IPS-15b (cell line): Measurements from ENCODE around the gene CDKL1.
"Not testable (repeated sequence)": the region's sequence is repeated elsewhere in the genome, so short reads cannot be mapped to it uniquely, and the experiment has no call there.

Experiments used
- H3K27me3 ChIP-seq: one replicate; pipeline ENCODE4 v1.6.1; 2013; ENCODE audit warnings: low read length; ENCODE audit not compliant: control insufficient read depth, insufficient read depth
- H3K36me3 ChIP-seq: one replicate; pipeline ENCODE4 v1.6.1; 2013; ENCODE audit warnings: low read length; ENCODE audit not compliant: control insufficient read depth, insufficient read depth
- H3K4me1 ChIP-seq: one replicate; pipeline ENCODE4 v1.6.1; 2013; ENCODE audit warnings: mild to moderate bottlenecking, low read length; ENCODE audit not compliant: control insufficient read depth, insufficient read depth
- H3K4me3 ChIP-seq: one replicate; pipeline ENCODE4 v1.5.1; 2013; ENCODE audit warnings: low read depth, low read length
- H3K9ac ChIP-seq: one replicate; pipeline ENCODE4 v1.6.1; 2013; ENCODE audit warnings: low read depth, mild to moderate bottlenecking, low read length
- H3K9me3 ChIP-seq: one replicate; pipeline ENCODE4 v1.6.1; 2013; ENCODE audit warnings: mild to moderate bottlenecking, low read length; ENCODE audit not compliant: control insufficient read depth, insufficient read depth

Gene CDKL1

GRCh38 chr14:50381823-50382287 is 14.8 kb downstream of the CDKL1 start:
- no peaks in the 10 kb centered on the region for H3K9me3 ChIP-seq
- H3K4me1 ChIP-seq = no peaks in the 10 kb centered on the region
- H3K27me3 ChIP-seq = no peaks in the 10 kb centered on the region
- no peaks in the 10 kb centered on the region for H3K36me3 ChIP-seq
- no peak overlapping the region for H3K9ac ChIP-seq
- H3K4me3 ChIP-seq = no peak overlapping the region

GRCh38 chr14:50381008-50381407 is 15.7 kb downstream of the CDKL1 start:
- H3K9ac ChIP-seq = no peak overlapping the region
- no peaks in the 10 kb centered on the region for H3K9me3 ChIP-seq
- H3K4me1 ChIP-seq = no peaks in the 10 kb centered on the region
- no peak overlapping the region for H3K4me3 ChIP-seq
- H3K27me3 ChIP-seq = no peaks in the 10 kb centered on the region
- H3K36me3 ChIP-seq = no peaks in the 10 kb centered on the region

- no peaks in the 10 kb centered on the region for H3K9me3 ChIP-seq
- H3K27me3 ChIP-seq = no peaks in the 10 kb centered on the region
- no peaks in the 10 kb centered on the region for H3K4me1 ChIP-seq
- H3K36me3 ChIP-seq = no peaks in the 10 kb centered on the region
- no peak overlapping the region for H3K4me3 ChIP-seq
- no peak overlapping the region for H3K9ac ChIP-seq
These were observed 16.2 kb downstream of the CDKL1 start for GRCh38 chr14:50380455-50380854.

GRCh38 chr14:50379563-50379962 is 17.1 kb downstream of the CDKL1 start:
- Histone ChIP-seq H3K4me3 (no peak overlapping the region), H3K27me3 (no peaks in the 10 kb centered on the region), H3K36me3 (no peaks in the 10 kb centered on the region), H3K9ac (no peak overlapping the region), H3K9me3 (no peaks in the 10 kb centered on the region), H3K4me1 (no peaks in the 10 kb centered on the region)

- Histone ChIP-seq H3K4me3 (no peak overlapping the region), H3K36me3 (no peaks in the 10 kb centered on the region), H3K9ac (no peak overlapping the region), H3K27me3 (no peaks in the 10 kb centered on the region), H3K4me1 (no peaks in the 10 kb centered on the region), H3K9me3 (no peaks in the 10 kb centered on the region)
These were observed 19.1 kb downstream of the CDKL1 start for GRCh38 chr14:50377550-50378085.

- no peak overlapping the region for H3K9ac ChIP-seq
- no peaks in the 10 kb centered on the region for H3K27me3 ChIP-seq
- H3K4me1 ChIP-seq = no peaks in the 10 kb centered on the region
- H3K36me3 ChIP-seq = no peaks in the 10 kb centered on the region
- H3K9me3 ChIP-seq = no peaks in the 10 kb centered on the region
- H3K4me3 ChIP-seq = no peak overlapping the region
These were observed 20.9 kb downstream of the CDKL1 start for GRCh38 chr14:50375760-50376159.

- H3K27me3 ChIP-seq = no peaks in the 10 kb centered on the region
- H3K4me1 ChIP-seq = no peaks in the 10 kb centered on the region
- no peaks in the 10 kb centered on the region for H3K9me3 ChIP-seq
- H3K36me3 ChIP-seq = no peaks in the 10 kb centered on the region
- no peak overlapping the region for H3K4me3 ChIP-seq
- no peak overlapping the region for H3K9ac ChIP-seq
These were observed 22.7 kb downstream of the CDKL1 start for GRCh38 chr14:50373959-50374358.

GRCh38 chr14:50371546-50371945 is 25.1 kb downstream of the CDKL1 start:
- Histone ChIP-seq H3K27me3 (no peaks in the 10 kb centered on the region), H3K9ac (no peak overlapping the region), H3K4me3 (no peak overlapping the region), H3K4me1 (no peaks in the 10 kb centered on the region), H3K9me3 (no peaks in the 10 kb centered on the region), H3K36me3 (no peaks in the 10 kb centered on the region)

- H3K4me3 ChIP-seq = no peak overlapping the region
- H3K4me1 ChIP-seq = no peaks in the 10 kb centered on the region
- no peaks in the 10 kb centered on the region for H3K9me3 ChIP-seq
- no peak overlapping the region for H3K9ac ChIP-seq
- H3K27me3 ChIP-seq = no peaks in the 10 kb centered on the region
- no peaks in the 10 kb centered on the region for H3K36me3 ChIP-seq
These were observed 30.1 kb downstream of the CDKL1 start for GRCh38 chr14:50366589-50366988.

GRCh38 chr14:50366115-50366514 is 30.6 kb downstream of the CDKL1 start:
- no peaks in the 10 kb centered on the region for H3K9me3 ChIP-seq
- H3K4me3 ChIP-seq = no peak overlapping the region
- H3K9ac ChIP-seq = no peak overlapping the region
- no peaks in the 10 kb centered on the region for H3K36me3 ChIP-seq
- H3K27me3 ChIP-seq = no peaks in the 10 kb centered on the region
- no peaks in the 10 kb centered on the region for H3K4me1 ChIP-seq

GRCh38 chr14:50365572-50365971 is 31.1 kb downstream of the CDKL1 start:
- not testable (repeated sequence) for H3K4me3 ChIP-seq, H3K4me1 ChIP-seq, H3K9ac ChIP-seq

GRCh38 chr14:50364792-50365191 is 31.9 kb downstream of the CDKL1 start:
- Histone ChIP-seq H3K9ac (no peak overlapping the region), H3K9me3 (no peaks in the 10 kb centered on the region), H3K4me3 (no peak overlapping the region), H3K4me1 (no peaks in the 10 kb centered on the region), H3K27me3 (no peaks in the 10 kb centered on the region), H3K36me3 (no peaks in the 10 kb centered on the region)

More at GRCh38 chr14:50365572-50365971, 31.1 kb downstream of the CDKL1 start:
- H3K36me3 ChIP-seq, H3K9me3 ChIP-seq, H3K27me3 ChIP-seq: not testable (repeated sequence)
